Measurements from ENCODE around the gene THSD4.

Gene THSD4

GRCh38 chr15:71103102-71103676 lies 12.1 kb upstream of the THSD4 start:
- no peak overlapping the region for H3K27ac ChIP-seq (ENCODE audit: low read depth, low read length)
- H3K9ac ChIP-seq (ENCODE audit: low read length): no peak overlapping the region
- H3K36me3 ChIP-seq (ENCODE audit: insufficient read depth, low read length): no peaks in the 10 kb centered on the region
- H3K9me3 ChIP-seq (ENCODE audit: low read length): no peaks in the 10 kb centered on the region
- H3K4me1 ChIP-seq (ENCODE audit: insufficient read depth, low read length): no peaks in the 10 kb centered on the region
- no peaks in the 10 kb centered on the region for H3K27me3 ChIP-seq (ENCODE audit: control insufficient read depth in 1 of 2, insufficient read depth in 2 of 2, low read length in 2 of 2)
- H3K4me3 ChIP-seq (ENCODE audit: low read depth in 1 of 2, low read length in 2 of 2): no peak overlapping the region

- Histone ChIP-seq H3K4me3 (ENCODE audit: low read depth in 1 of 2, low read length in 2 of 2) (no peak overlapping the region), H3K27ac (ENCODE audit: low read depth, low read length) (no peak overlapping the region)
These were observed 10.6 kb upstream of the THSD4 start for GRCh38 chr15:71104636-71105035.

GRCh38 chr15:71105444-71105843 lies 9.8 kb upstream of the THSD4 start:
- H3K9me3 ChIP-seq (ENCODE audit: low read length): no peaks in the 10 kb centered on the region
- H3K4me3 ChIP-seq (ENCODE audit: low read depth in 1 of 2, low read length in 2 of 2): no peak overlapping the region
- no peak overlapping the region for H3K9ac ChIP-seq (ENCODE audit: low read length)
- H3K27me3 ChIP-seq (ENCODE audit: control insufficient read depth in 1 of 2, insufficient read depth in 2 of 2, low read length in 2 of 2): no peaks in the 10 kb centered on the region
- no peaks in the 10 kb centered on the region for H3K36me3 ChIP-seq (ENCODE audit: insufficient read depth, low read length)
- H3K27ac ChIP-seq (ENCODE audit: low read depth, low read length): no peak overlapping the region
- no peaks in the 10 kb centered on the region for H3K4me1 ChIP-seq (ENCODE audit: insufficient read depth, low read length)

More at GRCh38 chr15:71104636-71105035, 10.6 kb upstream of the THSD4 start:
- Histone ChIP-seq H3K27me3 (ENCODE audit: control insufficient read depth in 1 of 2, insufficient read depth in 2 of 2, low read length in 2 of 2) (no peaks in the 10 kb centered on the region), H3K9ac (ENCODE audit: low read length) (no peak overlapping the region), H3K4me1 (ENCODE audit: insufficient read depth, low read length) (no peaks in the 10 kb centered on the region), H3K36me3 (ENCODE audit: insufficient read depth, low read length) (no peaks in the 10 kb centered on the region), H3K9me3 (ENCODE audit: low read length) (no peaks in the 10 kb centered on the region)

- Histone ChIP-seq H3K27ac (ENCODE audit: low read depth, low read length) (no peak overlapping the region), H3K27me3 (ENCODE audit: control insufficient read depth in 1 of 2, insufficient read depth in 2 of 2, low read length in 2 of 2) (no peaks in the 10 kb centered on the region), H3K4me3 (ENCODE audit: low read depth in 1 of 2, low read length in 2 of 2) (no peak overlapping the region), H3K9ac (ENCODE audit: low read length) (no peak overlapping the region), H3K36me3 (ENCODE audit: insufficient read depth, low read length) (no peaks in the 10 kb centered on the region), H3K9me3 (ENCODE audit: low read length) (no peaks in the 10 kb centered on the region), H3K4me1 (ENCODE audit: insufficient read depth, low read length) (no peaks in the 10 kb centered on the region)
These were observed 8.3 kb upstream of the THSD4 start for GRCh38 chr15:71106802-71107500.

GRCh38 chr15:71107501-71107815 lies 7.8 kb upstream of the THSD4 start:
- Histone ChIP-seq H3K9ac (ENCODE audit: low read length) (no peak overlapping the region), H3K27ac (ENCODE audit: low read depth, low read length) (no peak overlapping the region), H3K9me3 (ENCODE audit: low read length) (no peaks in the 10 kb centered on the region), H3K27me3 (ENCODE audit: control insufficient read depth in 1 of 2, insufficient read depth in 2 of 2, low read length in 2 of 2) (no peaks in the 10 kb centered on the region), H3K36me3 (ENCODE audit: insufficient read depth, low read length) (no peaks in the 10 kb centered on the region), H3K4me3 (ENCODE audit: low read depth in 1 of 2, low read length in 2 of 2) (no peak overlapping the region), H3K4me1 (ENCODE audit: insufficient read depth, low read length) (no peaks in the 10 kb centered on the region)

- Histone ChIP-seq H3K27me3 (ENCODE audit: control insufficient read depth in 1 of 2, insufficient read depth in 2 of 2, low read length in 2 of 2) (no peaks in the 10 kb centered on the region), H3K36me3 (ENCODE audit: insufficient read depth, low read length) (no peaks in the 10 kb centered on the region), H3K27ac (ENCODE audit: low read depth, low read length) (no peak overlapping the region), H3K4me3 (ENCODE audit: low read depth in 1 of 2, low read length in 2 of 2) (no peak overlapping the region), H3K9ac (ENCODE audit: low read length) (no peak overlapping the region), H3K9me3 (ENCODE audit: low read length) (no peaks in the 10 kb centered on the region), H3K4me1 (ENCODE audit: insufficient read depth, low read length) (no peaks in the 10 kb centered on the region)
These were observed 6.1 kb upstream of the THSD4 start for GRCh38 chr15:71109130-71109529.

- no peak overlapping the region for H3K4me3 ChIP-seq (ENCODE audit: low read depth in 1 of 2, low read length in 2 of 2)
- no peaks in the 10 kb centered on the region for H3K9me3 ChIP-seq (ENCODE audit: low read length)
- no peaks in the 10 kb centered on the region for H3K36me3 ChIP-seq (ENCODE audit: insufficient read depth, low read length)
- H3K9ac ChIP-seq (ENCODE audit: low read length): no peak overlapping the region
- H3K27ac ChIP-seq (ENCODE audit: low read depth, low read length): no peak overlapping the region
- H3K27me3 ChIP-seq (ENCODE audit: control insufficient read depth in 1 of 2, insufficient read depth in 2 of 2, low read length in 2 of 2): no peaks in the 10 kb centered on the region
- H3K4me1 ChIP-seq (ENCODE audit: insufficient read depth, low read length): no peaks in the 10 kb centered on the region
These were observed 5.4 kb upstream of the THSD4 start for GRCh38 chr15:71109905-71110304.

GRCh38 chr15:71110405-71111180 lies 4.7 kb upstream of the THSD4 start:
- Histone ChIP-seq H3K36me3 (ENCODE audit: insufficient read depth, low read length) (no peaks in the 10 kb centered on the region), H3K27ac (ENCODE audit: low read depth, low read length) (no peak overlapping the region), H3K4me3 (ENCODE audit: low read depth in 1 of 2, low read length in 2 of 2) (no peak overlapping the region), H3K27me3 (ENCODE audit: control insufficient read depth in 1 of 2, insufficient read depth in 2 of 2, low read length in 2 of 2) (no peaks in the 10 kb centered on the region), H3K9me3 (ENCODE audit: low read length) (no peaks in the 10 kb centered on the region), H3K9ac (ENCODE audit: low read length) (no peak overlapping the region), H3K4me1 (ENCODE audit: insufficient read depth, low read length) (no peaks in the 10 kb centered on the region)

GRCh38 chr15:71111181-71111565 lies 4.1 kb upstream of the THSD4 start:
- H3K9ac ChIP-seq (ENCODE audit: low read length): no peak overlapping the region
- peaks cover 4% of the 10 kb centered on the region for H3K4me1 ChIP-seq (ENCODE audit: insufficient read depth, low read length)
- no peak overlapping the region for H3K4me3 ChIP-seq (ENCODE audit: low read depth in 1 of 2, low read length in 2 of 2)
- H3K9me3 ChIP-seq (ENCODE audit: low read length): no peaks in the 10 kb centered on the region
- no peaks in the 10 kb centered on the region for H3K36me3 ChIP-seq (ENCODE audit: insufficient read depth, low read length)
- no peak overlapping the region for H3K27ac ChIP-seq (ENCODE audit: low read depth, low read length)
- H3K27me3 ChIP-seq (ENCODE audit: control insufficient read depth in 1 of 2, insufficient read depth in 2 of 2, low read length in 2 of 2): peaks cover 2 to 4% of the 10 kb centered on the region in 2 donors

- Histone ChIP-seq H3K27me3 (ENCODE audit: control insufficient read depth in 1 of 2, insufficient read depth in 2 of 2, low read length in 2 of 2) (peaks cover 9 to 10% of the 10 kb centered on the region in 2 donors), H3K9me3 (ENCODE audit: low read length) (no peaks in the 10 kb centered on the region), H3K36me3 (ENCODE audit: insufficient read depth, low read length) (no peaks in the 10 kb centered on the region), H3K27ac (ENCODE audit: low read depth, low read length) (no peak overlapping the region), H3K9ac (ENCODE audit: low read length) (no peak overlapping the region), H3K4me3 (ENCODE audit: low read depth in 1 of 2, low read length in 2 of 2) (no peak overlapping the region), H3K4me1 (ENCODE audit: insufficient read depth, low read length) (peaks cover 6% of the 10 kb centered on the region)
These were observed 3.3 kb upstream of the THSD4 start for GRCh38 chr15:71111950-71112349.

GRCh38 chr15:71112429-71112828 lies 2.8 kb upstream of the THSD4 start:
- Histone ChIP-seq H3K36me3 (ENCODE audit: insufficient read depth, low read length) (no peaks in the 10 kb centered on the region), H3K27me3 (ENCODE audit: control insufficient read depth in 1 of 2, insufficient read depth in 2 of 2, low read length in 2 of 2) (peaks cover 9 to 10% of the 10 kb centered on the region in 2 donors), H3K4me1 (ENCODE audit: insufficient read depth, low read length) (peaks cover 6% of the 10 kb centered on the region), H3K27ac (ENCODE audit: low read depth, low read length) (no peak overlapping the region), H3K4me3 (ENCODE audit: low read depth in 1 of 2, low read length in 2 of 2) (no peak overlapping the region), H3K9ac (ENCODE audit: low read length) (no peak overlapping the region), H3K9me3 (ENCODE audit: low read length) (no peaks in the 10 kb centered on the region)

Measured in muscle layer of colon (tissue), 2 donors.